NCI-H345 (cell line): ENCODE data around the gene FOXO1.

Experiments used
- DNase-seq: peaks from one replicate; lab custom pipeline; 2025; lab: John Stamatoyannopoulos, UW

FOXO1 gene

GRCh38 chr13:40635315-40635995, 31.0 kb downstream of the FOXO1 start:
- no peak for DNase-seq

GRCh38 chr13:40632915-40633314, 33.5 kb downstream of the FOXO1 start:
- no peak for DNase-seq

- DNase-seq = no peak
Measured at GRCh38 chr13:40631605-40632004, 34.8 kb downstream of the FOXO1 start.

GRCh38 chr13:40629678-40630384, 36.6 kb downstream of the FOXO1 start:
- DNase-seq = no peak

- DNase-seq = no peak
Measured at GRCh38 chr13:40626977-40627376, 39.5 kb downstream of the FOXO1 start.

- no peak for DNase-seq
Measured at GRCh38 chr13:40626561-40626960, 39.9 kb downstream of the FOXO1 start.

GRCh38 chr13:40624986-40625385, 41.5 kb downstream of the FOXO1 start:
- DNase-seq = no peak

GRCh38 chr13:40624383-40624782, 42.1 kb downstream of the FOXO1 start:
- no peak for DNase-seq

- no peak for DNase-seq
Measured at GRCh38 chr13:40622761-40623160, 43.7 kb downstream of the FOXO1 start.

GRCh38 chr13:40622246-40622645, 44.2 kb downstream of the FOXO1 start:
- no peak for DNase-seq

- no peak for DNase-seq
Measured at GRCh38 chr13:40619479-40619814, 47.0 kb downstream of the FOXO1 start.

- DNase-seq = no peak
Measured at GRCh38 chr13:40618581-40619478, 47.6 kb downstream of the FOXO1 start.

GRCh38 chr13:40617801-40618356, 48.6 kb downstream of the FOXO1 start:
- DNase-seq = no peak

- no peak for DNase-seq
Measured at GRCh38 chr13:40615619-40616018, 50.8 kb downstream of the FOXO1 start.

- DNase-seq = no peak
Measured at GRCh38 chr13:40613914-40614313, 52.5 kb downstream of the FOXO1 start.

GRCh38 chr13:40613192-40613818, 53.1 kb downstream of the FOXO1 start:
- DNase-seq = no peak

- no peak for DNase-seq
Measured at GRCh38 chr13:40612041-40612440, 54.4 kb downstream of the FOXO1 start.

- no peak for DNase-seq
Measured at GRCh38 chr13:40611635-40612034, 54.8 kb downstream of the FOXO1 start.

- DNase-seq = no peak
Measured at GRCh38 chr13:40611004-40611403, 55.4 kb downstream of the FOXO1 start.

GRCh38 chr13:40609972-40610726, 56.3 kb downstream of the FOXO1 start:
- DNase-seq = no peak

GRCh38 chr13:40608308-40608707, 58.1 kb downstream of the FOXO1 start:
- no peak for DNase-seq
